Measurements from ENCODE around the gene ABCC1. TPM values are rescaled to one million over a fixed set of nuclear protein-coding genes. Genes with fewer than 3 reads are reported as not detected.
A peak's percentile ranks its signal among the peaks of the same experiment; 100 is the strongest.
"Not testable (repeated sequence)": the region's sequence is repeated elsewhere in the genome, so short reads cannot be mapped to it uniquely, and the experiment has no call there.

Gene ABCC1
- total RNA-seq, result 8.2 TPM

GRCh38 chr16:15949210-15950160 is at the start of gene ABCC1:
Gene ABCC1 (plus strand): TSS chr16:15949616. CDS start chr16:15949752, 136 bp downstream.
- peak; percentile 85 to 87 for DNase-seq (ENCODE audit: low spot score in 2 of 2)
- no peak for FAIRE-seq

GRCh38 chr16:15900357-15900756 is 49.1 kb upstream of the ABCC1 start:
- no peak for FAIRE-seq
- no peak for DNase-seq (ENCODE audit: low spot score in 2 of 2)

- no peak for FAIRE-seq
- DNase-seq (ENCODE audit: low spot score in 2 of 2), result no peak
These were observed 48.4 kb upstream of the ABCC1 start for GRCh38 chr16:15900901-15901500.

- DNase-seq (ENCODE audit: low spot score in 2 of 2) (no peak), FAIRE-seq (no peak)
These were observed 45.5 kb upstream of the ABCC1 start for GRCh38 chr16:15903960-15904359.

- FAIRE-seq, result no peak
- DNase-seq (ENCODE audit: low spot score in 2 of 2), result no peak
These were observed 43.0 kb upstream of the ABCC1 start for GRCh38 chr16:15906439-15906838.

GRCh38 chr16:15907863-15908478 is 41.4 kb upstream of the ABCC1 start:
- FAIRE-seq (no peak), DNase-seq (ENCODE audit: low spot score in 2 of 2) (no peak)

- no peak for DNase-seq (ENCODE audit: low spot score in 2 of 2)
- FAIRE-seq, result no peak
These were observed 38.2 kb upstream of the ABCC1 start for GRCh38 chr16:15911198-15911597.

- FAIRE-seq (no peak), DNase-seq (ENCODE audit: low spot score in 2 of 2) (no peak)
These were observed 36.2 kb upstream of the ABCC1 start for GRCh38 chr16:15913046-15913698.

- no peak for DNase-seq (ENCODE audit: low spot score in 2 of 2)
- no peak for FAIRE-seq
These were observed 33.8 kb upstream of the ABCC1 start for GRCh38 chr16:15915555-15916081.

- FAIRE-seq, result no peak
These were observed 33.1 kb upstream of the ABCC1 start for GRCh38 chr16:15916323-15916722.

GRCh38 chr16:15918314-15918713 is 31.1 kb upstream of the ABCC1 start:
- DNase-seq (ENCODE audit: low spot score in 2 of 2); FAIRE-seq: not testable (repeated sequence)

More at GRCh38 chr16:15916323-15916722, 33.1 kb upstream of the ABCC1 start:
- no peak for DNase-seq (ENCODE audit: low spot score in 2 of 2)

- FAIRE-seq (no peak), DNase-seq (ENCODE audit: low spot score in 2 of 2) (no peak)
These were observed 30.1 kb upstream of the ABCC1 start for GRCh38 chr16:15919331-15919730.

- no peak for DNase-seq (ENCODE audit: low spot score in 2 of 2)
- FAIRE-seq, result no peak
These were observed 24.4 kb upstream of the ABCC1 start for GRCh38 chr16:15924996-15925395.

GRCh38 chr16:15925631-15926030 is 23.8 kb upstream of the ABCC1 start:
- no peak for FAIRE-seq
- DNase-seq (ENCODE audit: low spot score in 2 of 2), result no peak

GRCh38 chr16:15928261-15929104 is 20.9 kb upstream of the ABCC1 start:
- FAIRE-seq, result no peak
- DNase-seq (ENCODE audit: low spot score in 2 of 2), result no peak

- DNase-seq (ENCODE audit: low spot score in 2 of 2) (no peak), FAIRE-seq (no peak)
These were observed 16.5 kb upstream of the ABCC1 start for GRCh38 chr16:15932939-15933338.

GRCh38 chr16:15933781-15934180 is 15.6 kb upstream of the ABCC1 start:
- FAIRE-seq, result no peak
- no peak for DNase-seq (ENCODE audit: low spot score in 2 of 2)

- FAIRE-seq (no peak), DNase-seq (ENCODE audit: low spot score in 2 of 2) (no peak)
These were observed 14.4 kb upstream of the ABCC1 start for GRCh38 chr16:15934991-15935390.

GRCh38 chr16:15936809-15937208 is 12.6 kb upstream of the ABCC1 start:
- FAIRE-seq; DNase-seq (ENCODE audit: low spot score in 2 of 2): not testable (repeated sequence)

Data from frontal cortex (tissue), 4 donors.